GM18951 (cell line): ENCODE results near the gene SPEF1.
"Not testable (repeated sequence)": the region's sequence is repeated elsewhere in the genome, so short reads cannot be mapped to it uniquely, and the experiment has no call there.

Source experiments
- POLR2A ChIP-seq: IDR thresholded peaks from 4 replicates; pipeline ENCODE4 v1.6.1; 2011; ENCODE audit warnings: mild to moderate bottlenecking; ENCODE audit not compliant: insufficient read length, insufficient read depth; ENCODE audit errors: extremely low read depth
- in situ Hi-C: fragments of 300-500 bp; cut with MboI; formaldehyde crosslinking; loops from one replicate; pipeline ENCODE4 v1.12.0; 2022; ENCODE audit warnings: low sequenced_read_pairs, mixed read lengths, inconsistent platforms; ENCODE audit not compliant: unreplicated experiment

SPEF1 gene

DNA sequence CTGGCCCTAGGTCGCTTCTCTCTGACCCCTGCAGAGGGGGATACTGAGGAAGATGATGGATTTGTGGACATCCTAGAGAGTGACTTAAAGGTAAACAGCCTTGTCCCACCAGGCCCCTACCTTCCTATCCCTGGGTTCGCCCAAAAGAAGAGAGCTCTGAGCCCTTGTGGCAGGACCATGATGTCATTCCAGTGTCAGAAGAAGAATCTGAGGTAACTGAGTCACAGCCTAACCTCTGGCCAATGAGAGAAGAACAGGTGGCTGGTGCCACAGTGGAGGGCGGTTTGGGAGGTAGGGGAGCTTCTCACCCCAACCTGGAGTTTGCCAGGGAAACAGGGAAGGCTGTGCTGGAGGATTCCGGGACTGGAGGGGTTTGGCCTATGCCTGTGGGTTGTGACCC is 20.1 kb upstream of the SPEF1 start:
- no peak for TF ChIP-seq POLR2A
- in situ Hi-C loops, result no loop called here

DNA sequence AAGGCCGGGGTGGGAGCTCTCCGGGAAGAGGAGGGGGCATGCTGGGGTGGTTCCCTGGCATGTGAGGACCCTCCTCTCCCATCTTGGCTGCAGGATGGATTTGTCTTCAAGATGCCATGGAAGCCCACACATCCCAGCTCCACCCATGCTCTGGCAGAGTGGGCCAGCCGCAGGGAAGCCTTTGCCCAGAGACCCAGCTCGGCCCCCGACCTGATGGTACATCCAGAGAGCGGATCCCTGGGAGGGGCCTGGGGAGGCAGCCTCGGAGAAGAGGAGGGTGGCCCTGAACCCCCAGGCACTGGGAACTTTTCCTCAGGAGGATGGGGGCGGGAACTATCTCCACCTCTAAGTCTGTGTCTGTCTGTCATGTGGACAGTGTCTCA is 19.6 kb upstream of the SPEF1 start:
- in situ Hi-C loops, result no loop called here
- TF ChIP-seq POLR2A, result no peak

DNA sequence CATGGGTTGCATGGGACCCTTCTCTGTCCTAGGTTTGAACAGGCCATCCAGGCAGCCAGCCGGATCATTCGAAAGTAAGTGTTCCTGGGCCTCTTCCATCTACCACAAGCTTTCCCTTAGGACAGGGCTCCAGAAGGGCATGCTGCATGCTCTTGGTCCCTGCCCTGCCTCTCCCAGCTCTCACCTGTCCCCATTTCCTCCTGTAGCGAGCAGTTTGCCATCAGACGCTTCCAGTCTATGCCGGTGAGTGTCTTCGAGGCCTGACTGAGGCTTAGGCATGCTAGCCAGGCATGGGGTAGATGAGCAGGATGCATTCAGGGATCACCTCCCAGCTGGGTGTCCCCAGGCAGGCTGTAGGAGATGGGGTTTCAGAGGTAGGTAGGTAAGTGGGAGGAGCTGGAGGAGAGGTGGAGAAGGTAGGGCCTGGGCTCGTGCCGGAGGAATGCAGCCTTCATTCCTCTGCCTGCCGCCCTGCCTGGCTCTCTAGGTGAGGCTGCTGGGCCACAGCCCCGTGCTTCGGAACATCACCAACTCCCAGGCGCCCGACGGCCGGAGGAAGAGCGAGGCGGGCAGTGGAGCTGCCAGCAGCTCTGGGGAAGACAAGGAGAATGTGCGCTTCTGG is 19.1 kb upstream of the SPEF1 start:
- in situ Hi-C loops, result no loop called here
- no peak for TF ChIP-seq POLR2A

DNA sequence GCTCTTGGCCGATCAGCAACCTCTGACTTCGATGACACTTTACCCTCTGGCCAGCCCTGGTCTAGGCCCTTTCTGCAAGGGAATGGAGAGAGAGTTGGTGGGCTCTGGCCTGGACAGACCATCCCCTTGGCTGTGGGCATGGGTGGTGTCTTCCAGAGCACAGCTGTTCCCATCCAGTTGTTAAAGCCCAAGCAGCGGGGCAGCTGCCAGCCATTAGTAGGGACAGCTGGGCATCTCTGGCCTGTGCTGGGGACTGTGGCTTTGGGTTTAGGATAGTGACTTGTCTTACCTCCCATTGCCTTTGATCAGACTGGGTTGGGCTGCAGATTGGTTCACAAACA is 17.6 kb upstream of the SPEF1 start:
- no peak for TF ChIP-seq POLR2A
- in situ Hi-C loops, result no loop called here

DNA sequence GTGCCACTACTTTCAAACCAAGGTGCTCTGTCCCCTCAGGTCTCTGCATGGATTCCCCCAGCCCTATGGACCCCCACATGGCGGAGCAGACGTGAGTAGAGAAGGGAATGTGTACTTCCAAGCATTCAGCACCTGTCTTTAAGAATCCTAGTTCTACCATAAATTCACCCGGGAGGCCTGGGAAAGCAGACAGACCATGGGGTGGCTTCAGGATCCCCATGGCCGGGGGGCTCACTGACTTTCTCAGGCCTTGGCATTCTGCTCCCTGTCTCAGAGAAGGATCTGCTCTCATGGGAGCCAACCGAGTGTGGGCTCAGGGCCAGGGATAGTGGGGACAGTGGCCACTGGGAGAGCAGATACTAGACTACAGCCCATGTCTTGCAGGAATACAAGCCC is 17.1 kb upstream of the SPEF1 start:
- in situ Hi-C loops, result no loop called here

DNA sequence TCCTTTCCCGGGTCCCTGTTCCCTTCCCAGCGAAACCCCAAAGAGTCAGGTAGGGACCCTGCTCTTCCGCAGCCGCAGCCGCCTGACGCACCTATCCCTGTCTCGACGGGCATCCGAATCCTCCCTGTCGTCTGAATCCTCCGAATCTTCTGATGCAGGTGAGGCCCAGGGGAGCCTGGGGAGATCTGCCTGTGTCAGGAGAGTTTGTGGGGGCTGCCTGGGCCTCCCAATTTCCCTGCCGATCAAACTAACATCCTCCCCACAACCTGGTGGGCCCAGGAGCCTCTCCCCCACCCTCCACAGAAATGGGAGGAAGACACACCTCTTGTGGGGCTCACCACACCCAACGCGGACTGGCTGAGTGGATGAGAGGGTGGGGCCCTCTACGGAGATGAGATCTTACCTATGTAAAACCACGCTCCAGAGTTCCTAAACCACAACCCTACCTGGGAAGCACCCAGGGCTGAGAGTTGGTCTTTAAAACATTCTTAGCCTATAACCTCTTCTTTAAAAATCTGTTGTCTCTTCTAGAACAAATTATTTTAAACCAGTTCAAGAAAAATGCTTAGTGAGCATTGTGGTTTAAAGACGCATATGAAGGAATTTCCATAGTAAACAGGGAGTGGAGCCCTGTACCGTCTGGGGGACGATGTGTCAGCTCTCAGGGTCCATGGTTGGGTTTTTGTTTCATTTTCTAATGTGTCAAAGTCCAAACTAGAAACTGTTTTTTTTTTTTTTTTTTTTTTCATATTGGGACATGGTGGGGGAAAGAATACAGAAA is 16.5 kb upstream of the SPEF1 start:
- no peak for TF ChIP-seq POLR2A
- in situ Hi-C loops, result no loop called here

More for the DNA sequence above, 17.1 kb upstream of the SPEF1 start:
- TF ChIP-seq POLR2A, result no peak

DNA sequence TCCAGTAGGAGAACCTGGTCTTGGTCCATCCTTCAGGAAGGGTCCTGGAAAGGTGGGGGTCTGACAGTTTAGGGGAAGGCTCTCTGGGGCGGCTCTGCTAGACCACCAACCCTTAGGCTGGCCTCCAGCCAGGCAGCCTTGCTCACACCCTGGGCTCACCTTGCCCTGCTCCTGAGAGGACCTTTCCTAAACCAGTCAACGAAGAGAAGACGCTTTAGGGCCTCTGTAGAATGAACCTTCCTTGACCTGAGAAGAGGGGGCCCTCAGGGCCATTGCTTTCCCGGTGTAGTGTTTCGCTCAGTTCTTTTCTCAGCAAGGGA is 15.9 kb upstream of the SPEF1 start:
- TF ChIP-seq POLR2A, result no peak

DNA sequence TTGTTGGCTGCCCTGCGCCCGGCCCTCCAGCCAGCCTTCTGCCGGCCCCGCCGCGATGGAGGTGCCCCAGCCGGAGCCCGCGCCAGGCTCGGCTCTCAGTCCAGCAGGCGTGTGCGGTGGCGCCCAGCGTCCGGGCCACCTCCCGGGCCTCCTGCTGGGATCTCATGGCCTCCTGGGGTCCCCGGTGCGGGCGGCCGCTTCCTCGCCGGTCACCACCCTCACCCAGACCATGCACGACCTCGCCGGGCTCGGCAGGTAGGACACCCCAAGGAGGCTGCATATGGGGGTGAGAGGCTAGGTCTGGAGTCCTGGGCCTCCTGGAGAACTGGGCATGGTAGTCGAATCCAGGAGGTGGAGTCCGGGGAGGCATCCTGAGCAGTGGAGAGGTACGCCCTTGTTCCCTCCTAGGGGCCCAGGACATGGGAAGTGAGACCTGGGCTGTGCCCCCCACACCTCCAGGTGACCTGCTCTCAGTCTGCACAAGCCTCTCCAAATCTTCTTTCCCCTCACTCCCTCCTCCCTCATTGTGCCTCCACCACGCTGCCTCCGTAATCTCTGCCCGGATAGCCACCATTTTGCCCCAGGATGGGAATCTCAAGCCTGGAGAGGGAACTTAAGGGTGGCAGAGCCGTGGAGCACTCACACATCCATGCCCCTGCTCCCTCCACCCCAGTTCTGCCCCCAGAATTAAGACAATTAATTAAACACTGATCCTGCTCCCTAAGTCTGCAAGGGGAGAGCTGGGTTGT is 15.4 kb upstream of the SPEF1 start:
- TF ChIP-seq POLR2A, result no peak
- in situ Hi-C loops, result no loop called here

More for the DNA sequence above, 15.9 kb upstream of the SPEF1 start:
- in situ Hi-C loops, result no loop called here

DNA sequence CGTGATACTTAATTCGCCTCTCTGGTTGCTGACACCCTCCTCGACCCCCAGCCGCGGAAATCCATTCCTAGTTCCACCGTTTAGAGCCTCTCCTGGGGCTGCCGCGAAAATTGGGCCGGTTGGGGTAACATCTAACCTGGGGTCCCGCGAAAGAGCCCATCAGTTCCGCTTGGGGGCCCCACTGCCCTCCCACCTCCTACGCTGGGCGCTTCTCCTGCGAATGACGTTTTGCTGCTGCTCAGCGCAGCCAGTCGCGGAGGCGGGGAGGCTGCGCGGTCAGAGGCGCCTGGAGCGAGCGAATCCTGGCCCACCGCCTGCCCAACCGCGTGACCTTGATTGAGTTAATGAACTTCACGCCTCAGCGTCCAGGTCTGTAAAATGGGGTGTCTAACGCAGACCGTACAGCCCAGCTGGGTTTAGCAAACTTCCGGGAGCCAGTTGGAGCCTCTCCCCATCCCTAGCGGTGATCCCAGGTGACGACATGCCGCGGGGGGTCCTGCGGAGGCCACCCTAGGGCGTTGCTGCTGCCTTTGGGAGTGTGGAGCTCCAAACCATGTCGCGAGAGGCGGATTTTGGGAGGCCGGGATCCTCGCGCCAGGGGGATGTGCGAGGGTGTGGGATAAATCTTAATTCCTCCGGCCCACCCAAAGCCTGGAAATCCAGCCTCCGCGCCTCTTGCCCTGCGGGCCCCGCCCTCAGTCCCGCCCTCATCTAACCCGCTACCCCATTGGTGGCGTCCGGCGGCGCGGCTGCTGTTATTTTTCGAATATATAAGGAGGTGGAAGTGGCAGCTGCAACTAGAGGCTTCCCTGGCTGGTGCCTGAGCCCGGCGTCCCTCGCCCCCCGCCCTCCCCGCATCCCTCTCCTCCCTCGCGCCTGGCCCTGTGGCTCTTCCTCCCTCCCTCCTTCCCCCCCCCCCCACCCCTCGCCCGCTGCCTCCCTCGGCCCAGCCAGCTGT is 14.5 kb upstream of the SPEF1 start, which contains the start of gene CDC25B:
TSS of gene CDC25B (plus strand) at position 800 of the 958 bp plus-strand sequence. CDS start 222 bp downstream, outside the sequence.
- in situ Hi-C loops, result no loop called here
- peak; percentile 70 for TF ChIP-seq POLR2A

DNA sequence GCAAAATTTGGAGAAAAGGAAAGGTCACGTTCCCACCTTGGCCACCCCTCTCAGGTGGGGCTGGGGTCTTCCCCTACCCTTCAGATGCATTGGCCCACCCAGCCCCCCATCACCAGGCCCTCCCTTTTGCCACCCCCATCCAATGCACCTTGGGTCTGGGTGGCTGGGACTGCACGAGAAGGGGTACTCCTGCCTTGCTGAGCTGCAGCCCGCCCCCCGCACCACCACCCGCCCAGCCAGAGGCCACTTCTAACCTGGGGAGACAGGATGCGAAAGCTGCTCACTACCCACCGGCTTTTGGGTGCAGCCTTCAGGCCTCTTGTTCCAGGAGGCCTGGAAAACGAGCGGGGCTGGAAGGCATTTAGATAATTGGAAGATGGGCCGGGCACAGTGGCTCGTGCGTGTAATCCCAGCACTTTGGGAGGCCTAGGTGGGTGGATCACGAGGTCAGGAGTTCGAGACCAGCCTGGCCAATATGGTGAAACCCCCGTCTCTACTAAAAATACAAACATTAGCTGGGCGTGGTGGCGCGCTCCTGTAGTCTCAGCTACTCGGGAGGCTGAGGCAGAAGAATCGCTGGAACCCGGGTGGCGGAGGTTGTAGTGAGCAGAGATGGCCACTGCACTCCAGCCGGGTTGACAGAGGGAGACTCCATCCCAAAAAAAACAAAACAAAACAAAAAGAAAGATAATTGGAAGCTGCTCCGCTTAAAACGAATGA is 13.6 kb upstream of the SPEF1 start:
- in situ Hi-C loops, result no loop called here
- no peak for TF ChIP-seq POLR2A

DNA sequence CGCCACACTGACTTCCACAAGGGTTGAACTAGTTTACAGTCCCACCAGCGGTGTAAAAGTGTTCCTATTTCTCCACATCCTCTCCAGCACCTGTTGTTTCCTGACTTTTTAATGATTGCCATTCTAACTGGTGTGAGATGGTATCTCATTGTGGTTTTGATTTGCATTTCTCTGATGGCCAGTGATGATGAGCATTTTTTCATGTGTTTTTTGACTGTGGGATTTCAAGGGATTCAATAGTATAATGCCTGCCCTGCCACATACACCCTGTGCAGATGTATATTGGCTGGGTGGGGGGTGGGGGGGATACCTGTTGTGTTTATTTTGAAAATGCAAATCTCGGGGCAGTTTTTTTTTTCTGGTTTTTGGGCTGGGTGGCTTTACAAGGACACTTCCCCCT is 12.9 kb upstream of the SPEF1 start:
- in situ Hi-C loops, result not testable (repeated sequence)

DNA sequence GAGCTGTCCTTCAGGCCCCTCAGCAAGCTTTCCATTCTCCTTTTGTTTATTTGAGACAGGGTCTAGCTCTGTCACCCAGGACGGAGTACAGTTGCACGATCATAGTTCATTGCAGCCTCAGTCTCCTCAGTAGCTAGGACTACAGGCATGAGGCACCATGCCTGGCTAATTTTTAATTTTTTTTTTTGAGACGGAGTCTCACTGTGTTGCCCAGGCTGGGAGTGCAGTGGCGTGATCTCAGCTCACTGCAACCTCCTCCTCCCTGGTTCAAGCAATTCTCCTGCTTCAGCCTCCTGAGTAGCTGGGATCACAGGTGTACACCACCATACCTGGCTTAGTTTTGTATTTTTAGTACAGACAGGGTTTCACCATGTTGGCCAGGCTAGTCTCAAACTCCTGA is 8.0 kb upstream of the SPEF1 start:
- in situ Hi-C loops, result not testable (repeated sequence)

DNA sequence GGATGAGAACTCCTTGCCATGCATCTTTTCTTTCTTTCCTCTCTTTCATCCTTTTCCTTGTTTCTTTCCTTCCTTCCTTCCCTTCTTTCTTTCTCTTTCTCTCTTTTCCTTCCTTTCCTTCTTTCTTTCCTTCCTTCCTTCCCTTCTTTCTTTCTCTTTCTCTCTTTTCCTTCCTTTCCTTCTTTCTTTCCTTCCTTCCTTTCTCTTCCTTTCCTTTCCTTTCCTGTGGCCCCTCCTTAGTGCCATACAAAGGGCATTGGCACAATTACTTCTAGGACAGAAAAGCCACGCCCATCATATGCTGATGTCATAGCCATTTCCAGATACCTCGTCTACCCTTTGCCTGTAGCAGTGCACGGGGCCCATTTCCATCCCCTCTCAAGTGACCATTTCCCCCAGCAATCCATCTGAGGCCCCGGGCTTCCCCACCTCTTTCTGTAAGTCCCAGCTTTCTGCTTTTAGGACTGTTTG is 7.5 kb upstream of the SPEF1 start:
- in situ Hi-C loops, result no loop called here
- no peak for TF ChIP-seq POLR2A
